WTC11 (cell line): Measurements from ENCODE around the gene CHD9. TPM values are rescaled to one million over a fixed set of nuclear protein-coding genes. Genes with fewer than 3 reads are reported as not detected.

Source experiments
- ATAC-seq: fragments of 200-7000 bp; cut with Tn5 transposase; 2 replicates; pipeline ENCODE4 v1.10.0; 2021; ENCODE audit warnings: mild to moderate bottlenecking, moderate library complexity
- CTCF ChIA-PET: fragments of 300-600 bp; sonication (Branson Sonifier 250); formaldehyde crosslinking; loops from one replicate; lab custom pipeline; 2021; ENCODE audit warnings: antibody characterized with exemption; lab: Charles Lee
- POLR2A ChIA-PET: fragments of 350-600 bp; sonication (Branson Sonifier 250); formaldehyde crosslinking; loops from one replicate; lab custom pipeline; 2021; ENCODE audit warnings: antibody characterized with exemption; lab: Charles Lee
- DNase-seq: peaks from one replicate; pipeline ENCODE4 v3.0.0; 2021; ENCODE audit warnings: low spot score
- H3K27ac Mint-ChIP-seq: 2 replicates; pipeline ENCODE4 v1.8.0; 2021; ENCODE audit warnings: mixed read lengths
- H3K27me3 Mint-ChIP-seq: 2 replicates; pipeline ENCODE4 v1.8.0; 2021; ENCODE audit warnings: low read depth, mild to moderate bottlenecking, moderate library complexity, mixed read lengths
- H3K36me3 Mint-ChIP-seq: 2 replicates; pipeline ENCODE4 v1.8.0; 2021; ENCODE audit warnings: mixed read lengths
- H3K4me1 Mint-ChIP-seq: 2 replicates; pipeline ENCODE4 v1.8.0; 2022; ENCODE audit warnings: mixed read lengths
- H3K4me3 Mint-ChIP-seq: 2 replicates; pipeline ENCODE4 v1.8.0; 2021; ENCODE audit warnings: mild to moderate bottlenecking, moderate library complexity, mixed read lengths
- H3K9me3 Mint-ChIP-seq: 2 replicates; pipeline ENCODE4 v1.8.0; 2021; ENCODE audit warnings: mixed read lengths
- CREB1 ChIP-seq: sonication (generic); formaldehyde crosslinking; IDR thresholded peaks from 2 replicates; pipeline ENCODE4 v1.8.0; 2023; ENCODE audit warnings: mild to moderate bottlenecking, missing genetic modification reagents
- CTCF ChIP-seq: fragments of 200-600 bp; IDR thresholded peaks from 2 replicates; pipeline ENCODE4 v1.8.0; 2022; ENCODE audit warnings: antibody characterized with exemption
- E2F1 ChIP-seq: sonication (generic); formaldehyde crosslinking; IDR thresholded peaks from 2 replicates; pipeline ENCODE4 v1.8.0; 2022; ENCODE audit warnings: mild to moderate bottlenecking, missing genetic modification reagents
- ERG ChIP-seq: fragments of 250-450 bp; sonication (Bioruptor Pico); IDR thresholded peaks from 2 replicates; pipeline ENCODE4 v1.8.0; 2021; ENCODE audit warnings: mild to moderate bottlenecking
- ESRRA ChIP-seq: sonication (generic); formaldehyde crosslinking; IDR thresholded peaks from 2 replicates; pipeline ENCODE4 v1.8.1; 2022; ENCODE audit warnings: mild to moderate bottlenecking, missing genetic modification reagents, borderline replicate concordance
- GABPB1 ChIP-seq: sonication (generic); formaldehyde crosslinking; IDR thresholded peaks from 2 replicates; pipeline ENCODE4 v1.8.1; 2023; ENCODE audit warnings: mild to moderate bottlenecking, missing genetic modification reagents
- SMAD4 ChIP-seq: sonication (generic); formaldehyde crosslinking; IDR thresholded peaks from 2 replicates; pipeline ENCODE4 v1.8.0; 2022; ENCODE audit warnings: mild to moderate bottlenecking, missing genetic modification reagents
- TP53 ChIP-seq: sonication (generic); formaldehyde crosslinking; IDR thresholded peaks from 2 replicates; pipeline ENCODE4 v1.8.1; 2023; ENCODE audit warnings: mild to moderate bottlenecking, missing genetic modification reagents
- USF2 ChIP-seq: sonication (generic); formaldehyde crosslinking; IDR thresholded peaks from 2 replicates; pipeline ENCODE4 v1.8.1; 2023; ENCODE audit warnings: mild to moderate bottlenecking, missing genetic modification reagents, moderate library complexity
- ZNF263 ChIP-seq: sonication (generic); formaldehyde crosslinking; IDR thresholded peaks from 2 replicates; pipeline ENCODE4 v1.8.1; 2022; ENCODE audit warnings: low read depth, mild to moderate bottlenecking, moderate library complexity, missing genetic modification reagents
- ZNF532 ChIP-seq: fragments of 250-450 bp; sonication (Bioruptor Pico); IDR thresholded peaks from 2 replicates; pipeline ENCODE4 v1.9.0; 2021; ENCODE audit warnings: mild to moderate bottlenecking, borderline replicate concordance
- ZNF671 ChIP-seq: fragments of 250-450 bp; sonication (Bioruptor Pico); IDR thresholded peaks from 2 replicates; pipeline ENCODE4 v1.8.0; 2021; ENCODE audit warnings: mild to moderate bottlenecking
- total RNA-seq: library from RNA; stranded (reverse); gene quantifications from 3 replicates; pipeline ENCODE4 v1.2.3, GENCODE V29; 2021

Gene CHD9
- total RNA-seq, 1 experiment from 2014 or later, result 31.3 TPM

GRCh38 chr16:53087101-53087500 lies 32.3 kb downstream of the CHD9 start:
- H3K36me3 Mint-ChIP-seq, result no peaks in the 10 kb centered on the region
- ChIA-PET POLR2A (interaction anchor here (2.1 kb wide), 1 partner anchor 12 kb away, joined by 7 read pairs; no protein-coding TSS in a partner anchor), CTCF (interaction anchor here (1.7 kb wide), 1 partner anchor 43 kb away, joined by 3 read pairs; no protein-coding TSS in a partner anchor)
- no peaks in the 10 kb centered on the region for H3K9me3 Mint-ChIP-seq
- H3K27ac Mint-ChIP-seq, result peak overlapping the region; percentile 30; the same call in 1 of the 2 replicates
- no peak overlapping the region for H3K4me3 Mint-ChIP-seq
- ATAC-seq, result no peak
- no peak for DNase-seq
- H3K27me3 Mint-ChIP-seq, result no peaks in the 10 kb centered on the region
- TF ChIP-seq SMAD4 (no peak), ZNF671 (CRISPR knock-in tag) (no peak), GABPB1 (CRISPR knock-in tag) (no peak), E2F1 (CRISPR knock-in tag) (no peak), CREB1 (CRISPR knock-in tag) (no peak)
- peaks cover 76% of the 10 kb centered on the region for H3K4me1 Mint-ChIP-seq

GRCh38 chr16:53089434-53090285 lies 34.9 kb downstream of the CHD9 start:
- POLR2A ChIA-PET, result interaction anchor here (1.3 to 2.1 kb wide), 2 partner anchors 10 to 41 kb away, joined by 8 to 11 read pairs; no protein-coding TSS in a partner anchor
- Mint-ChIP-seq H3K9me3 (no peaks in the 10 kb centered on the region), H3K4me1 (peaks cover 78% of the 10 kb centered on the region), H3K27me3 (no peaks in the 10 kb centered on the region), H3K4me3 (no peak overlapping the region), H3K27ac (peak overlapping the region; percentile 99), H3K36me3 (no peaks in the 10 kb centered on the region)
- DNase-seq (no peak), ATAC-seq (peak; percentile 14; the same call in 1 of the 2 replicates)
- TF ChIP-seq ZNF532 (CRISPR knock-in tag) (no peak), TP53 (CRISPR knock-in tag) (no peak)
- CTCF ChIA-PET, result interaction anchor here (1.1 to 3.0 kb wide), 4 partner anchors 9 to 194 kb away, joined by 3 to 21 read pairs (median 6); partner anchors contain the start of gene CHD9

- H3K4me3 Mint-ChIP-seq, result no peak overlapping the region
- no peaks in the 10 kb centered on the region for H3K27me3 Mint-ChIP-seq
- DNase-seq (no peak), ATAC-seq (no peak)
- ChIA-PET CTCF (interaction anchor here (1.1 to 3.0 kb wide), 4 partner anchors 9 to 193 kb away, joined by 3 to 21 read pairs (median 6); partner anchors contain the start of gene CHD9), POLR2A (interaction anchor here (1.3 to 2.1 kb wide), 2 partner anchors 9 to 40 kb away, joined by 8 to 11 read pairs; no protein-coding TSS in a partner anchor)
- TF ChIP-seq ZNF263 (CRISPR knock-in tag) (no peak), ERG (CRISPR knock-in tag) (no peak), CTCF (no peak), ESRRA (CRISPR knock-in tag) (no peak), USF2 (CRISPR knock-in tag) (peak; percentile 37; the same call in 1 of the 2 replicates)
- H3K36me3 Mint-ChIP-seq, result peaks cover 3% of the 10 kb centered on the region; the same call in 1 of the 2 replicates
- H3K4me1 Mint-ChIP-seq, result peaks cover 74% of the 10 kb centered on the region
- H3K9me3 Mint-ChIP-seq, result no peaks in the 10 kb centered on the region
- H3K27ac Mint-ChIP-seq, result peak overlapping the region; percentile 99
Observed at GRCh38 chr16:53090286-53090590, 35.4 kb downstream of the CHD9 start.
